ENCODE measurements around the gene SIX5. TPM values are rescaled to one million over a fixed set of nuclear protein-coding genes. Genes with fewer than 3 reads are reported as not detected.

Gene SIX5
- total RNA-seq, 1 experiment from 2014 or later, result 26.0 TPM

- peak overlapping the region; percentile 2 for H3K4me3 Mint-ChIP-seq
- H3K36me3 Mint-ChIP-seq, result peaks cover 16% of the 10 kb centered on the region
- TF ChIP-seq, protein P1, sequence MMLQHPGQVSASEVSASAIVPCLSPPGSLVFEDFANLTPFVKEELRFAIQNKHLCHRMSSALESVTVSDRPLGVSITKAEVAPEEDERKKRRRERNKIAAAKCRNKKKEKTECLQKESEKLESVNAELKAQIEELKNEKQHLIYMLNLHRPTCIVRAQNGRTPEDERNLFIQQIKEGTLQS (CRISPR knock-in tag; conservative IDR thresholded peaks at IDR 0.05), result no peak
- CTCF ChIA-PET, result interaction anchor here (0.6 to 5.1 kb wide), 3 partner anchors 17 to 45 kb away, joined by 3 to 135 read pairs (median 3); partner anchors contain the start of gene RSPH6A
- H3K4me1 Mint-ChIP-seq, result peaks cover 8% of the 10 kb centered on the region
- peaks cover 5% of the 10 kb centered on the region; the same call in 1 of the 2 replicates for H3K27me3 Mint-ChIP-seq (ENCODE audit: low read depth)
- H3K27ac Mint-ChIP-seq, result peak overlapping the region; percentile 42
- no peak for DNase-seq (ENCODE audit: low spot score)
- no peak for ATAC-seq
- POLR2A ChIA-PET, result interaction anchor here (0.6 to 4.6 kb wide), 3 partner anchors 9 to 80 kb away, joined by 3 to 70 read pairs (median 8); partner anchors contain the start of genes DMPK, QPCTL and SNRPD2
- H3K9me3 Mint-ChIP-seq, result no peaks in the 10 kb centered on the region
Observed at GRCh38 chr19:45772130-45772840, 3.2 kb upstream of the SIX5 start.

DNA sequence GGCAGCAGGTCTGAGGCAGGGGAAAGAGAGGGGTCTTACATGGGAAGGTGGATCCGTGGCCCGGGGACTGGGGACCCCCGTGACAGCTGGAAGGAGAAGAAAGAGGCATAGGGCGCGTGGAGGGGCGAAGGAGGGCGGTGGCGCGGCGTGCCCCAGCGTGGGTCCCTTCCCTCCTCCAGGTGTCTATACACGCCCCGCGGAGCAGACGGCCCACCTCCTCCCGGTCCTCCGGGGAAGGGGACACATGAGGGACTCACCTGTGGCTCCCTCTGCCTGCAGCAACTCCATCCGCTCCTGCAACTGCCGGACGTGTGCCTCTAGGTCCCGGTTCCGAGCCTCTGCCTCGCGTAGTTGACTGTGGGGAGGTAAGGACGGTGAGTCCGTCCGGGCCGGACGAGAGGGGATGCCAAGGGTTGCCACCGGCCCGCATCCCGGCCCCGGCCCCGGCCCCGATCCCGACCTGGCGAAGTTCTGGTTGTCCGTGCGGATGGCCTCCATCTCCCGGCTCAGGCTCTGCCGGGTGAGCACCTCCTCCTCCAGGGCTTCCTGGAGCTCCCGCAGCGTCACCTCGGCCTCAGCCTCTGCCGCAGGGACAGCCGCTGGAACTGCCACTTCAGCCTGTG is 2.4 kb upstream of the SIX5 start:
- Mint-ChIP-seq H3K9me3 (no peaks in the 10 kb centered on the region), H3K36me3 (peaks cover 8% of the 10 kb centered on the region), H3K4me1 (peaks cover 8% of the 10 kb centered on the region), H3K4me3 (peak overlapping the region; percentile 97), H3K27ac (peak overlapping the region; percentile 77), H3K27me3 (ENCODE audit: low read depth) (peaks cover 5% of the 10 kb centered on the region; the same call in 1 of the 2 replicates)
- POLR2A ChIA-PET, result interaction anchor here (0.9 to 4.8 kb wide), 7 partner anchors 9 to 92 kb away, joined by 3 to 115 read pairs (median 12); partner anchors contain the start of genes DMPK, FBXO46, QPCTL and RSPH6A
- DNase-seq (ENCODE audit: low spot score) (peak; percentile 47), ATAC-seq (no peak)
- CTCF ChIA-PET, result interaction anchor here (0.6 to 5.6 kb wide), 12 partner anchors 9 to 91 kb away, joined by 3 to 175 read pairs (median 28); partner anchors contain the start of genes DMPK, QPCTL, RSPH6A and SNRPD2
- TF ChIP-seq ZNF396 (CRISPR knock-in tag; IDR thresholded peaks at IDR 0.05; ENCODE audit: borderline replicate concordance) (no peak), ATF1 (CRISPR knock-in tag; IDR thresholded peaks at IDR 0.05) (0 out of 2 replicates have a peak, but pooled peaks have one; percentile 56), ZNF317 (CRISPR knock-in tag; IDR thresholded peaks at IDR 0.05; ENCODE audit: borderline replicate concordance, low read depth) (peak; percentile 7; the same call in 1 of the 2 replicates), ZNF671 (CRISPR knock-in tag; IDR thresholded peaks at IDR 0.05) (0 out of 2 replicates have a peak, but pooled peaks have one; percentile 44)
- TF ChIP-seq, protein P2, sequence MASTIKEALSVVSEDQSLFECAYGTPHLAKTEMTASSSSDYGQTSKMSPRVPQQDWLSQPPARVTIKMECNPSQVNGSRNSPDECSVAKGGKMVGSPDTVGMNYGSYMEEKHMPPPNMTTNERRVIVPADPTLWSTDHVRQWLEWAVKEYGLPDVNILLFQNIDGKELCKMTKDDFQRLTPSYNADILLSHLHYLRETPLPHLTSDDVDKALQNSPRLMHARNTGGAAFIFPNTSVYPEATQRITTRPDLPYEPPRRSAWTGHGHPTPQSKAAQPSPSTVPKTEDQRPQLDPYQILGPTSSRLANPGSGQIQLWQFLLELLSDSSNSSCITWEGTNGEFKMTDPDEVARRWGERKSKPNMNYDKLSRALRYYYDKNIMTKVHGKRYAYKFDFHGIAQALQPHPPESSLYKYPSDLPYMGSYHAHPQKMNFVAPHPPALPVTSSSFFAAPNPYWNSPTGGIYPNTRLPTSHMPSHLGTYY (CRISPR knock-in tag; IDR thresholded peaks at IDR 0.05), result 0 out of 2 replicates have a peak, but pooled peaks have one; percentile 14

GRCh38 chr19:45770192-45771101 is 1.4 kb upstream of the SIX5 start:
- Mint-ChIP-seq H3K9me3 (no peaks in the 10 kb centered on the region), H3K4me1 (peaks cover 13% of the 10 kb centered on the region), H3K27me3 (ENCODE audit: low read depth) (peaks cover 5% of the 10 kb centered on the region; the same call in 1 of the 2 replicates), H3K27ac (peak overlapping the region; percentile 97), H3K36me3 (peaks cover 6% of the 10 kb centered on the region; the same call in 1 of the 2 replicates), H3K4me3 (peak overlapping the region; percentile 97)
- POLR2A ChIA-PET, result interaction anchor here (0.5 to 4.8 kb wide), 20 partner anchors 7 to 232 kb away, joined by 3 to 115 read pairs (median 5); partner anchors contain the start of genes DMPK, FBXO46, IRF2BP1 and QPCTL
- peak; percentile 97 for DNase-seq (ENCODE audit: low spot score)
- CTCF ChIA-PET, result interaction anchor here (0.5 to 5.6 kb wide), 46 partner anchors 7 to 1154 kb away, joined by 3 to 175 read pairs (median 5); partner anchors contain the start of genes DMPK, DMWD, FBXO46 and FOSB
- ATAC-seq, result peak; percentile 73
- TF ChIP-seq, protein P3, sequence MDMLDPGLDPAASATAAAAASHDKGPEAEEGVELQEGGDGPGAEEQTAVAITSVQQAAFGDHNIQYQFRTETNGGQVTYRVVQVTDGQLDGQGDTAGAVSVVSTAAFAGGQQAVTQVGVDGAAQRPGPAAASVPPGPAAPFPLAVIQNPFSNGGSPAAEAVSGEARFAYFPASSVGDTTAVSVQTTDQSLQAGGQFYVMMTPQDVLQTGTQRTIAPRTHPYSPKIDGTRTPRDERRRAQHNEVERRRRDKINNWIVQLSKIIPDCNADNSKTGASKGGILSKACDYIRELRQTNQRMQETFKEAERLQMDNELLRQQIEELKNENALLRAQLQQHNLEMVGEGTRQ (CRISPR knock-in tag; IDR thresholded peaks at IDR 0.05), result 0 out of 2 replicates have a peak, but pooled peaks have one; percentile 35
- TF ChIP-seq TCF7 (CRISPR knock-in tag; IDR thresholded peaks at IDR 0.05; ENCODE audit: low read depth) (no peak), ATF2 (CRISPR knock-in tag; IDR thresholded peaks at IDR 0.05; ENCODE audit: borderline replicate concordance, low read depth) (0 out of 2 replicates have a peak, but pooled peaks have one; percentile 33), CREB1 (CRISPR knock-in tag; IDR thresholded peaks at IDR 0.05) (peak; percentile 20; the same call in 1 of the 2 replicates), ZNF671 (CRISPR knock-in tag; IDR thresholded peaks at IDR 0.05) (peak; percentile 57; the same call in 1 of the 2 replicates), CREM (CRISPR knock-in tag; IDR thresholded peaks at IDR 0.05) (peak; percentile 78), CBFB (CRISPR knock-in tag; IDR thresholded peaks at IDR 0.05; ENCODE audit: low read depth) (peak; percentile 50; the same call in 1 of the 2 replicates), FOXK1 (CRISPR knock-in tag; IDR thresholded peaks at IDR 0.05) (peak; percentile 90), NFE2L1 (CRISPR knock-in tag; IDR thresholded peaks at IDR 0.05) (peak; percentile 50; the same call in 1 of the 2 replicates), PRRX2 (CRISPR knock-in tag; IDR thresholded peaks at IDR 0.05) (peak; percentile 84), ZNF396 (CRISPR knock-in tag; IDR thresholded peaks at IDR 0.05; ENCODE audit: borderline replicate concordance) (no peak), SOX15 (CRISPR knock-in tag; IDR thresholded peaks at IDR 0.05) (no peak), TEAD4 (CRISPR knock-in tag; IDR thresholded peaks at IDR 0.05) (peak; percentile 64; the same call in 1 of the 2 replicates), IRF1 (CRISPR knock-in tag; IDR thresholded peaks at IDR 0.05) (0 out of 2 replicates have a peak, but pooled peaks have one; percentile 6), CTCF (IDR thresholded peaks at IDR 0.05) (peak; percentile 98)

Data from WTC11 (cell line).